Endothelial cell of umbilical vein (primary cell): Measurements from ENCODE around the gene MAML2. TPM values are rescaled to one million over a fixed set of nuclear protein-coding genes. Genes with fewer than 3 reads are reported as not detected.

ENCODE experiments used
- BruUV-seq: library from RNA; stranded (reverse); fragments of 400-500 nt; replicated peaks from 2 replicates; lab custom pipeline; 2021; lab: Mats Ljungman, UMichigan
- CTCF ChIA-PET: fragments of 300-600, 350-600 bp; sonication (Branson Sonifier 250); formaldehyde crosslinking; loops from one replicate; lab custom pipeline; 2021; ENCODE audit warnings: antibody characterized with exemption, inconsistent platforms; lab: Charles Lee
- POLR2A ChIA-PET: fragments of 300-600, 350-600 bp; sonication (Branson Sonifier 250); formaldehyde crosslinking; loops from one replicate; lab custom pipeline; 2021; ENCODE audit warnings: antibody characterized with exemption, inconsistent platforms; lab: Charles Lee
- DNase-seq: peaks from one replicate; pipeline ENCODE4 v3.0.0-alpha.2; 2011; ENCODE audit warnings: low read depth, low spot score
- FAIRE-seq: peaks from 2 replicates; lab custom pipeline; 2011; peaks lifted over from hg19 to GRCh38; lab: Jason Lieb, UNC
- H2AFZ ChIP-seq: 2 replicates; pipeline ENCODE4 v1.6.0; 2012; ENCODE audit warnings: low read depth, low read length, control low read depth, inconsistent platforms
- H3K27ac ChIP-seq: 2 replicates; pipeline ENCODE4 v1.5.1; 2011; ENCODE audit warnings: low read depth, mild to moderate bottlenecking, control low read depth, low read length, moderate library complexity; ENCODE audit not compliant: insufficient read depth
- H3K27me3 ChIP-seq, 2 experiments: 2 replicates each; pipeline versions ENCODE4 v1.6.0 to v1.6.1; 2011; ENCODE audit warnings: low read length in 2 of 2, mixed read lengths in 1 of 2; ENCODE audit not compliant: control insufficient read depth in 2 of 2, insufficient read depth in 2 of 2
- H3K36me3 ChIP-seq, 2 experiments: 2 replicates in 1 of 2; 3 replicates in 1 of 2; pipeline ENCODE4 v1.5.1; 2011; ENCODE audit warnings: low read length in 2 of 2, mild to moderate bottlenecking in 1 of 2, moderate library complexity in 1 of 2; ENCODE audit not compliant: control insufficient read depth in 2 of 2, insufficient read depth in 2 of 2; ENCODE audit errors: extremely low read depth in 1 of 2
- H3K4me1 ChIP-seq: 3 replicates; pipeline ENCODE4 v1.5.1; 2011; ENCODE audit warnings: mild to moderate bottlenecking, low read length; ENCODE audit not compliant: control insufficient read depth, insufficient read depth; ENCODE audit errors: extremely low read depth
- H3K4me2 ChIP-seq: 2 replicates; pipeline ENCODE4 v1.6.1; 2011; ENCODE audit warnings: low read length, control low read depth, mixed read lengths; ENCODE audit not compliant: insufficient read depth
- H3K4me3 ChIP-seq, 3 experiments: fragments of 200-600 bp in 1 of 3; sonication (generic), shearing (Covaris generic) in 1 of 3; replicated peaks in 1 of 3; 2 replicates each; pipeline ENCODE4 v1.5.1; 2011 to 2016; ENCODE audit warnings: control low read depth in 3 of 3, low read length in 3 of 3, mild to moderate bottlenecking in 2 of 3, inconsistent platforms in 1 of 3, low read depth in 1 of 3, moderate library complexity in 1 of 3; ENCODE audit not compliant: insufficient read depth in 1 of 3
- H3K79me2 ChIP-seq: 2 replicates; pipeline ENCODE4 v1.6.0; 2012; ENCODE audit warnings: low read length, inconsistent platforms; ENCODE audit not compliant: control insufficient read depth, insufficient read depth
- H3K9ac ChIP-seq: replicated peaks from 2 replicates; pipeline ENCODE3; 2011; ENCODE audit warnings: low read length, control low read depth; ENCODE audit not compliant: insufficient read depth; ENCODE audit errors: extremely low read depth
- H3K9me1 ChIP-seq: replicated peaks from 3 replicates; pipeline ENCODE4 v1.6.0; 2011; ENCODE audit warnings: mild to moderate bottlenecking, low read length; ENCODE audit not compliant: control insufficient read depth, insufficient read depth; ENCODE audit errors: extremely low read depth
- H3K9me3 ChIP-seq: replicated peaks from 2 replicates; pipeline ENCODE4 v1.5.1; 2012; ENCODE audit warnings: low read length, inconsistent platforms; ENCODE audit not compliant: control insufficient read depth, insufficient read depth
- H4K20me1 ChIP-seq: replicated peaks from 2 replicates; pipeline ENCODE3; 2011; ENCODE audit warnings: mild to moderate bottlenecking, low read length; ENCODE audit not compliant: control insufficient read depth, insufficient read depth; ENCODE audit errors: extremely low read depth
- CTCF ChIP-seq, 2 donors: IDR thresholded peaks; 1 replicate in 1 of 2; 2 replicates in 1 of 2; pipeline ENCODE4 v1.5.1; 2011; ENCODE audit warnings: low read length in 2 of 2, mild to moderate bottlenecking in 2 of 2, moderate library complexity in 2 of 2, control low read depth in 1 of 2, inconsistent platforms in 1 of 2, low read depth in 1 of 2; ENCODE audit not compliant: insufficient read depth in 1 of 2; ENCODE audit errors: extremely low read depth in 1 of 2
- EZH2 ChIP-seq: IDR thresholded peaks from 2 replicates; pipeline ENCODE4 v1.6.1; 2012; ENCODE audit warnings: borderline replicate concordance, low read depth, mild to moderate bottlenecking, moderate library complexity, low read length, inconsistent platforms; ENCODE audit not compliant: severe bottlenecking
- FOS ChIP-seq: IDR thresholded peaks from 2 replicates; pipeline ENCODE4 v1.6.1; 2011; ENCODE audit warnings: mild to moderate bottlenecking, low read length, moderate library complexity, borderline replicate concordance; ENCODE audit not compliant: insufficient read depth
- GATA2 ChIP-seq: IDR thresholded peaks from 2 replicates; pipeline ENCODE4 v1.7.0; 2011; ENCODE audit warnings: low read depth, mild to moderate bottlenecking, moderate library complexity, mixed read lengths, low read length; ENCODE audit not compliant: insufficient read length, insufficient read depth
- JUN ChIP-seq: IDR thresholded peaks from 2 replicates; pipeline ENCODE4 v1.6.1; 2011; ENCODE audit warnings: borderline replicate concordance, low read depth; ENCODE audit not compliant: insufficient read length, insufficient read depth
- MYC ChIP-seq: IDR thresholded peaks from one replicate; pipeline ENCODE4 v1.6.1; 2011; ENCODE audit warnings: mild to moderate bottlenecking, low read depth, low read length
- POLR2A ChIP-seq: IDR thresholded peaks from 2 replicates; pipeline ENCODE4 v1.6.1; 2012; ENCODE audit warnings: low read depth, mild to moderate bottlenecking, control low read depth, low read length
- POLR2AphosphoS5 ChIP-seq: IDR thresholded peaks from 2 replicates; pipeline ENCODE4 v1.6.1; 2012; ENCODE audit warnings: low read depth, mild to moderate bottlenecking, control low read depth, low read length, moderate library complexity; ENCODE audit not compliant: insufficient read depth
- dilution Hi-C: fragments of 300-500 bp; cut with MboI; formaldehyde crosslinking; loops from one replicate; pipeline ENCODE4 v1.15.0; 2019; ENCODE audit warnings: low sequenced_read_pairs; ENCODE audit not compliant: extremely low pct_ligation_motif_present
- intact Hi-C: fragments of 100-400 bp; cut with micrococcal nuclease; formaldehyde crosslinking; loops from one replicate; pipeline ENCODE4 v1.10.0; 2022
- polyA plus RNA-seq, 4 experiments: library from polyadenylated mRNA; depleted of rRNA in 3 of 4; stranded (reverse) in 3 of 4; unstranded in 1 of 4; fragments of >200 nt; gene quantifications; 2 replicates each; pipeline versions ENCODE4 v1.2.1 to v1.2.3, GENCODE V29; 2011 to 2012; ENCODE audit warnings: missing spikeins in 1 of 4
- total RNA-seq: library from RNA; stranded (reverse); gene quantifications from 2 replicates; pipeline ENCODE4 v1.2.3, GENCODE V29; 2021
- TF ChIP-seq, protein P1 (sequence below): IDR thresholded peaks from 2 replicates; pipeline ENCODE4 v1.6.1; 2011; ENCODE audit not compliant: insufficient read depth, insufficient read length

MAML2 gene
- total and polyA plus RNA-seq, 2 donors (not counting 3 experiments of a cell fraction or from before 2014, with no cell fraction given): 12.4 to 16.8 TPM

- POLR2A ChIA-PET: no interaction called here
- no peak for DNase-seq
- CTCF ChIA-PET: interaction anchor here (1.3 kb wide), 1 partner anchor 139 kb away, joined by 3 read pairs; the partner anchor contains the start of gene MAML2
These were observed 139.2 kb downstream of the MAML2 start for GRCh38 chr11:96203567-96204365.

More at GRCh38 chr11:96203567-96204365, 139.2 kb downstream of the MAML2 start:
- no peaks in the 10 kb centered on the region for H4K20me1 ChIP-seq
- H3K4me2 ChIP-seq: no peak overlapping the region
- intact Hi-C loops (no loop called here), dilution Hi-C loops (no loop called here)
- no peaks in the 10 kb centered on the region for H3K79me2 ChIP-seq
- no peaks in the 10 kb centered on the region for H3K27me3 ChIP-seq
- BruUV-seq: no TSS peak
- no peak overlapping the region for H3K9ac ChIP-seq
- H2AFZ ChIP-seq: no peak overlapping the region
- no peak overlapping the region for H3K27ac ChIP-seq
- H3K4me1 ChIP-seq: peaks cover 29% of the 10 kb centered on the region
- H3K4me3 ChIP-seq: no peak overlapping the region
- no peak for FAIRE-seq
- no peaks in the 10 kb centered on the region for H3K9me1 ChIP-seq
- no peaks in the 10 kb centered on the region for H3K36me3 ChIP-seq
- TF ChIP-seq, protein P1, sequence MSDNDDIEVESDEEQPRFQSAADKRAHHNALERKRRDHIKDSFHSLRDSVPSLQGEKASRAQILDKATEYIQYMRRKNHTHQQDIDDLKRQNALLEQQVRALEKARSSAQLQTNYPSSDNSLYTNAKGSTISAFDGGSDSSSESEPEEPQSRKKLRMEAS: no peak
- TF ChIP-seq POLR2A (no peak), GATA2 (no peak), FOS (no peak), JUN (no peak), CTCF (IDR thresholded peaks at IDR 0.05; ENCODE audit: extremely low read depth in 1 of 2, insufficient read depth in 1 of 2, low read depth in 1 of 2, low read length in 2 of 2) (no peak), EZH2 (no peak), MYC (no peak), POLR2AphosphoS5 (no peak)
- H3K9me3 ChIP-seq: no peaks in the 10 kb centered on the region
